HepG2 (cell line): ENCODE measurements around the gene PSMA4. TPM values are rescaled to one million over a fixed set of nuclear protein-coding genes. Genes with fewer than 3 reads are reported as not detected.

ENCODE experiments used
- ATAC-seq: fragments of 200-7000 bp; cut with Tn5 transposase; 3 replicates; pipeline ENCODE4 v1.9.1; 2020; ENCODE audit warnings: mild to moderate bottlenecking, moderate library complexity
- BruUV-seq: library from RNA; stranded (reverse); fragments of 400-500 nt; replicated peaks from 2 replicates; lab custom pipeline; 2021; lab: Mats Ljungman, UMichigan
- CTCF ChIA-PET: fragments of 300-600 bp; formaldehyde crosslinking; extraction: SDS; loops from one replicate; lab custom pipeline; 2021; ENCODE audit warnings: low total read pairs, inconsistent platforms, low intra/inter-chr PET ratio; lab: Yijun Ruan, JAX
- POLR2A ChIA-PET: fragments of 350-600 bp; sonication (Branson Sonifier 250); formaldehyde crosslinking; loops from one replicate; lab custom pipeline; 2020; ENCODE audit warnings: antibody characterized with exemption, inconsistent platforms; lab: Yijun Ruan, JAX
- DNase-seq: peaks from one replicate; pipeline ENCODE4 v3.0.0-alpha.2; 2015; ENCODE audit warnings: low spot score
- FAIRE-seq: peaks from 3 replicates; lab custom pipeline; 2011; peaks lifted over from hg19 to GRCh38; lab: Jason Lieb, UNC
- H2AFZ ChIP-seq: one replicate; pipeline ENCODE4 v1.6.1; 2011; ENCODE audit warnings: low read length, inconsistent platforms
- H3K27ac ChIP-seq: fragments of 300-600 bp; 3 replicates; pipeline ENCODE4 v1.8.0; 2011; ENCODE audit warnings: mixed run types, mild to moderate bottlenecking, mixed read lengths, low read length, inconsistent platforms; ENCODE audit not compliant: insufficient read depth; ENCODE audit errors: extremely low read length
- H3K27me3 ChIP-seq, 2 experiments: fragments of 200-600 bp in 1 of 2; 2 replicates in 1 of 2; 3 replicates in 1 of 2; pipeline versions ENCODE4 v1.6.0 to v1.8.0; 2011; ENCODE audit warnings: low read length in 2 of 2, mild to moderate bottlenecking in 2 of 2, moderate library complexity in 2 of 2, inconsistent platforms in 1 of 2; ENCODE audit not compliant: insufficient read depth in 2 of 2, control insufficient read depth in 1 of 2
- H3K36me3 ChIP-seq, 2 experiments: fragments of 200-600 bp in 1 of 2; replicated peaks in 1 of 2; 2 replicates in 1 of 2; 3 replicates in 1 of 2; pipeline versions ENCODE4 v1.5.1 to v1.8.0; 2011; ENCODE audit warnings: low read length in 2 of 2, inconsistent platforms in 1 of 2; ENCODE audit not compliant: insufficient read depth in 2 of 2, control insufficient read depth in 1 of 2
- H3K4me1 ChIP-seq: 2 replicates; pipeline ENCODE4 v1.5.1; 2012; ENCODE audit warnings: low read length, inconsistent platforms; ENCODE audit not compliant: insufficient read depth
- H3K4me2 ChIP-seq: 2 replicates; pipeline ENCODE4 v1.6.0; 2011; ENCODE audit warnings: low read depth, low read length, inconsistent platforms
- H3K4me3 ChIP-seq, 3 experiments: fragments of 200-600 bp in 1 of 3; sonication (generic), shearing (Covaris generic) in 1 of 3; replicated peaks in 1 of 3; 2 replicates each; pipeline ENCODE4 v1.5.1; 2011 to 2016; ENCODE audit warnings: low read length in 3 of 3, inconsistent platforms in 2 of 3, low read depth in 2 of 3, mild to moderate bottlenecking in 2 of 3, control low read depth in 1 of 3, mixed read lengths in 1 of 3; ENCODE audit not compliant: insufficient read depth in 1 of 3
- H3K79me2 ChIP-seq: one replicate; pipeline ENCODE4 v1.6.1; 2011; ENCODE audit warnings: low read length, inconsistent platforms; ENCODE audit not compliant: insufficient read depth
- H3K9ac ChIP-seq: 2 replicates; pipeline ENCODE4 v1.6.0; 2011; ENCODE audit warnings: mild to moderate bottlenecking, low read depth, low read length, inconsistent platforms; ENCODE audit not compliant: insufficient read depth
- H3K9me3 ChIP-seq: 2 replicates; pipeline ENCODE4 v1.5.1; 2012; ENCODE audit warnings: mild to moderate bottlenecking, low read length
- H4K20me1 ChIP-seq: 2 replicates; pipeline ENCODE4 v1.6.0; 2011; ENCODE audit warnings: inconsistent platforms, mild to moderate bottlenecking, low read length, moderate library complexity; ENCODE audit not compliant: insufficient read depth
- FOXP1 ChIP-seq, 2 experiments: fragments of 450-650 bp in 1 of 2; IDR thresholded peaks; 2 replicates each; pipeline ENCODE4 v1.6.1; 2017 to 2018; ENCODE audit warnings: antibody characterized with exemption in 1 of 2
- HDAC1 ChIP-seq: sonication (generic); formaldehyde crosslinking; IDR thresholded peaks from 2 replicates; pipeline ENCODE4 v1.5.1; 2020; ENCODE audit warnings: mild to moderate bottlenecking, missing genetic modification reagents
- POLR2A ChIP-seq, 2 experiments: IDR thresholded peaks; 2 replicates each; pipeline ENCODE4 v1.6.1; 2011; ENCODE audit warnings: low read depth in 2 of 2, low read length in 2 of 2, mild to moderate bottlenecking in 1 of 2, moderate library complexity in 1 of 2; ENCODE audit not compliant: insufficient read depth in 1 of 2
- TBP ChIP-seq: sonication (generic); formaldehyde crosslinking; IDR thresholded peaks from 2 replicates; pipeline ENCODE4 v1.5.0; 2020; ENCODE audit warnings: missing genetic modification reagents
- TMF1 ChIP-seq: sonication (generic); formaldehyde crosslinking; IDR thresholded peaks from 2 replicates; pipeline ENCODE4 v1.8.1; 2022; ENCODE audit warnings: low read depth, missing genetic modification reagents
- ZKSCAN1 ChIP-seq: fragments of 150-350 bp; IDR thresholded peaks from 2 replicates; pipeline ENCODE4 v1.6.1; 2014; ENCODE audit warnings: low read length
- ZNF180 ChIP-seq: sonication (generic); formaldehyde crosslinking; IDR thresholded peaks from 2 replicates; pipeline ENCODE4 v1.4.0; 2020; ENCODE audit warnings: low read depth, missing genetic modification reagents, borderline replicate concordance
- ZNF546 ChIP-seq: sonication (generic); formaldehyde crosslinking; conservative IDR thresholded peaks from 2 replicates; pipeline ENCODE4 v1.8.1; 2023; ENCODE audit warnings: mild to moderate bottlenecking, missing genetic modification reagents
- WGBS: methylation state at CpG from one replicate; pipeline ENCODE4 v1.1.6; 2017; ENCODE audit warnings: low lambda C conversion rate; 5-methylcytosine and 5-hydroxymethylcytosine counted together
- in situ Hi-C: cut with HindIII; loops from 2 replicates; pipeline ENCODE4 v1.10.0; 2017; ENCODE audit warnings: low pct_unique_long_range_greater_than_20kb; ENCODE audit not compliant: extremely low pct_ligation_motif_present
- intact Hi-C: fragments of 100-400 bp; cut with micrococcal nuclease; formaldehyde crosslinking; loops from one replicate; pipeline ENCODE4 v1.10.0; 2022; ENCODE audit not compliant: unreplicated experiment
- polyA plus RNA-seq, 8 experiments: library from polyadenylated mRNA; depleted of rRNA in 3 of 8; stranded (reverse) in 7 of 8; unstranded in 1 of 8; fragments of >200 nt; fragmentation: Illumina TruSeq in 4 of 8; extraction: Trizol in 4 of 8; gene quantifications; 2 replicates each; pipeline versions ENCODE4 v1.2.1 to v1.2.3, GENCODE V29; 2011 to 2016; ENCODE audit warnings: low read depth in 4 of 8, missing spikeins in 1 of 8, mixed read lengths in 1 of 8; ENCODE audit not compliant: insufficient read depth in 1 of 8
- total RNA-seq, 5 experiments: library from RNA; depleted of rRNA; stranded (reverse); fragments of >200 nt; fragmentation: Illumina TruSeq; extraction: Trizol; gene quantifications; 2 replicates each; pipeline ENCODE4 v1.2.3, GENCODE V29; 2016; ENCODE audit warnings: low read depth in 1 of 5
- TF ChIP-seq, protein P1 (sequence below): sonication (generic); formaldehyde crosslinking; IDR thresholded peaks from 2 replicates; pipeline ENCODE4 v1.4.0; 2020; ENCODE audit warnings: missing genetic modification reagents
- TF ChIP-seq, protein P2 (sequence below): IDR thresholded peaks from 2 replicates; pipeline ENCODE4 v1.6.1; 2016; ENCODE audit warnings: mild to moderate bottlenecking
- TF ChIP-seq, protein P3 (sequence below): sonication (generic); formaldehyde crosslinking; IDR thresholded peaks from 2 replicates; pipeline ENCODE4 v1.4.0; 2020; ENCODE audit warnings: missing genetic modification reagents

Gene PSMA4
- total and polyA plus RNA-seq, 2 of the 13 experiments (the other 11 are each of a cell fraction or from before 2014, with no cell fraction given): 202 to 404 TPM

DNA sequence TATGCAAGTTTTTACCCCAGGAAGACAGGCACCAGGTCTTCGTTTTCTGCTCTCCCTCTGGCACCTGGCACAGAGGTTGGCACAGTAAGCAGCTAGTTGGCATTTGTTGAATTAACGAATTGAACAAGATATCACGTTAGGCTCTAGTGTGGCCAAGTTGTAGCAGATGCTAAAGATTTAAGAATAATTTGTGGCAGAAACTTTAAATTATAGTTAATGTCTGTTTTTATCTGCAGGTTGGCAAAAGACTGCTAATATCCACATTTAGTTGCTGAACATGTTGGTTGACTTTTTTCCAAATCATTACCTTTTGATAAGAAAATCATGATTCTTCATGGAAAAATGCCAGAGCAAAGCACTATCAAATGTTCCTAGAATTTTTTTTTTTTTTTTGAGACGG, 33.2 kb downstream of the PSMA4 start:
- Histone ChIP-seq H3K79me2 (peaks cover 1% of the 10 kb centered on the region), H3K4me3 (no peak overlapping the region), H3K9me3 (no peaks in the 10 kb centered on the region), H3K4me1 (no peaks in the 10 kb centered on the region), H3K36me3 (no peaks in the 10 kb centered on the region), H3K4me2 (no peak overlapping the region), H3K9ac (no peak overlapping the region), H2AFZ (no peak overlapping the region), H3K27me3 (no peaks in the 10 kb centered on the region), H3K27ac (no peak overlapping the region), H4K20me1 (no peaks in the 10 kb centered on the region)
- no TSS peak for BruUV-seq
- intact Hi-C loops (no loop called here), in situ Hi-C loops (no loop called here)
- 84% methylated on average over 4 of the region's 4 CpGs for whole genome bisulfite sequencing
- no peak for DNase-seq
- ATAC-seq: no peak
- ChIA-PET CTCF (no interaction called here), POLR2A (no interaction called here)
- FAIRE-seq: no peak
- TF ChIP-seq FOXP1 (IDR thresholded peaks at IDR 0.05) (no peak), FOXP1 (CRISPR knock-in tag; IDR thresholded peaks at IDR 0.05) (no peak), ZNF546 (no peak), POLR2A (IDR thresholded peaks at IDR 0.05; ENCODE audit: insufficient read depth in 1 of 2, low read depth in 2 of 2, low read length in 2 of 2) (no peak), TBP (no peak), HDAC1 (CRISPR knock-in tag) (no peak), TMF1 (no peak), ZNF180 (CRISPR knock-in tag) (no peak), ZKSCAN1 (no peak)
- TF ChIP-seq, protein P1, sequence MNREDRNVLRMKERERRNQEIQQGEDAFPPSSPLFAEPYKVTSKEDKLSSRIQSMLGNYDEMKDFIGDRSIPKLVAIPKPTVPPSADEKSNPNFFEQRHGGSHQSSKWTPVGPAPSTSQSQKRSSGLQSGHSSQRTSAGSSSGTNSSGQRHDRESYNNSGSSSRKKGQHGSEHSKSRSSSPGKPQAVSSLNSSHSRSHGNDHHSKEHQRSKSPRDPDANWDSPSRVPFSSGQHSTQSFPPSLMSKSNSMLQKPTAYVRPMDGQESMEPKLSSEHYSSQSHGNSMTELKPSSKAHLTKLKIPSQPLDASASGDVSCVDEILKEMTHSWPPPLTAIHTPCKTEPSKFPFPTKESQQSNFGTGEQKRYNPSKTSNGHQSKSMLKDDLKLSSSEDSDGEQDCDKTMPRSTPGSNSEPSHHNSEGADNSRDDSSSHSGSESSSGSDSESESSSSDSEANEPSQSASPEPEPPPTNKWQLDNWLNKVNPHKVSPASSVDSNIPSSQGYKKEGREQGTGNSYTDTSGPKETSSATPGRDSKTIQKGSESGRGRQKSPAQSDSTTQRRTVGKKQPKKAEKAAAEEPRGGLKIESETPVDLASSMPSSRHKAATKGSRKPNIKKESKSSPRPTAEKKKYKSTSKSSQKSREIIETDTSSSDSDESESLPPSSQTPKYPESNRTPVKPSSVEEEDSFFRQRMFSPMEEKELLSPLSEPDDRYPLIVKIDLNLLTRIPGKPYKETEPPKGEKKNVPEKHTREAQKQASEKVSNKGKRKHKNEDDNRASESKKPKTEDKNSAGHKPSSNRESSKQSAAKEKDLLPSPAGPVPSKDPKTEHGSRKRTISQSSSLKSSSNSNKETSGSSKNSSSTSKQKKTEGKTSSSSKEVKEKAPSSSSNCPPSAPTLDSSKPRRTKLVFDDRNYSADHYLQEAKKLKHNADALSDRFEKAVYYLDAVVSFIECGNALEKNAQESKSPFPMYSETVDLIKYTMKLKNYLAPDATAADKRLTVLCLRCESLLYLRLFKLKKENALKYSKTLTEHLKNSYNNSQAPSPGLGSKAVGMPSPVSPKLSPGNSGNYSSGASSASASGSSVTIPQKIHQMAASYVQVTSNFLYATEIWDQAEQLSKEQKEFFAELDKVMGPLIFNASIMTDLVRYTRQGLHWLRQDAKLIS (CRISPR knock-in tag): no peak
- TF ChIP-seq, protein P2, sequence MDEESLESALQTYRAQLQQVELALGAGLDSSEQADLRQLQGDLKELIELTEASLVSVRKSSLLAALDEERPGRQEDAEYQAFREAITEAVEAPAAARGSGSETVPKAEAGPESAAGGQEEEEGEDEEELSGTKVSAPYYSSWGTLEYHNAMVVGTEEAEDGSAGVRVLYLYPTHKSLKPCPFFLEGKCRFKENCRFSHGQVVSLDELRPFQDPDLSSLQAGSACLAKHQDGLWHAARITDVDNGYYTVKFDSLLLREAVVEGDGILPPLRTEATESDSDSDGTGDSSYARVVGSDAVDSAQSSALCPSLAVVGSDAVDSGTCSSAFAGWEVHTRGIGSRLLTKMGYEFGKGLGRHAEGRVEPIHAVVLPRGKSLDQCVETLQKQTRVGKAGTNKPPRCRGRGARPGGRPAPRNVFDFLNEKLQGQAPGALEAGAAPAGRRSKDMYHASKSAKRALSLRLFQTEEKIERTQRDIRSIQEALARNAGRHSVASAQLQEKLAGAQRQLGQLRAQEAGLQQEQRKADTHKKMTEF (CRISPR knock-in tag): no peak
- TF ChIP-seq, protein P3, sequence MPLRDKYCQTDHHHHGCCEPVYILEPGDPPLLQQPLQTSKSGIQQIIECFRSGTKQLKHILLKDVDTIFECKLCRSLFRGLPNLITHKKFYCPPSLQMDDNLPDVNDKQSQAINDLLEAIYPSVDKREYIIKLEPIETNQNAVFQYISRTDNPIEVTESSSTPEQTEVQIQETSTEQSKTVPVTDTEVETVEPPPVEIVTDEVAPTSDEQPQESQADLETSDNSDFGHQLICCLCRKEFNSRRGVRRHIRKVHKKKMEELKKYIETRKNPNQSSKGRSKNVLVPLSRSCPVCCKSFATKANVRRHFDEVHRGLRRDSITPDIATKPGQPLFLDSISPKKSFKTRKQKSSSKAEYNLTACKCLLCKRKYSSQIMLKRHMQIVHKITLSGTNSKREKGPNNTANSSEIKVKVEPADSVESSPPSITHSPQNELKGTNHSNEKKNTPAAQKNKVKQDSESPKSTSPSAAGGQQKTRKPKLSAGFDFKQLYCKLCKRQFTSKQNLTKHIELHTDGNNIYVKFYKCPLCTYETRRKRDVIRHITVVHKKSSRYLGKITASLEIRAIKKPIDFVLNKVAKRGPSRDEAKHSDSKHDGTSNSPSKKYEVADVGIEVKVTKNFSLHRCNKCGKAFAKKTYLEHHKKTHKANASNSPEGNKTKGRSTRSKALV (CRISPR knock-in tag): no peak
